H1 (cell line): ENCODE measurements around the gene LILRA1. TPM values are rescaled to one million over a fixed set of nuclear protein-coding genes. Genes with fewer than 3 reads are reported as not detected.

Experiments
- CTCF ChIA-PET: fragments of 300-600 bp; sonication (Branson Sonifier 250); formaldehyde crosslinking; loops from one replicate; lab custom pipeline; 2021; ENCODE audit not compliant: partially characterized antibody; lab: Charles Lee
- POLR2A ChIA-PET: fragments of 300-600 bp; sonication (Branson Sonifier 250); formaldehyde crosslinking; loops from one replicate; lab custom pipeline; 2021; ENCODE audit warnings: inconsistent platforms; ENCODE audit not compliant: partially characterized antibody; lab: Charles Lee
- DNase-seq, 2 experiments: peaks; one replicate each; pipeline versions ENCODE4 v3.0.0 to v3.0.0-alpha.2; 2010 to 2022; ENCODE audit warnings: low spot score in 2 of 2, low read depth in 1 of 2, mixed read lengths in 1 of 2
- FAIRE-seq: peaks from 2 replicates; lab custom pipeline; 2011; peaks lifted over from hg19 to GRCh38; lab: Jason Lieb, UNC
- H2AFZ ChIP-seq: 2 replicates; pipeline ENCODE4 v1.8.1; 2012; ENCODE audit warnings: low read length, inconsistent platforms
- H2AK5ac ChIP-seq: 2 replicates; pipeline ENCODE4 v1.6.1; 2013; ENCODE audit warnings: low read depth, low read length
- H2BK120ac ChIP-seq: replicated peaks from 2 replicates; pipeline ENCODE3; 2013; ENCODE audit warnings: low read depth, low read length, inconsistent platforms
- H2BK12ac ChIP-seq: 2 replicates; pipeline ENCODE4 v1.6.1; 2013; ENCODE audit warnings: low read depth, low read length
- H2BK15ac ChIP-seq: 2 replicates; pipeline ENCODE4 v1.6.1; 2013; ENCODE audit warnings: low read length
- H2BK20ac ChIP-seq: 2 replicates; pipeline ENCODE4 v1.6.1; 2013; ENCODE audit warnings: low read length
- H2BK5ac ChIP-seq: 2 replicates; pipeline ENCODE4 v1.6.1; 2013; ENCODE audit warnings: low read depth, low read length
- H3K14ac ChIP-seq: 2 replicates; pipeline ENCODE4 v1.6.1; 2013; ENCODE audit warnings: inconsistent platforms; ENCODE audit not compliant: insufficient read length
- H3K18ac ChIP-seq: 2 replicates; pipeline ENCODE4 v1.6.1; 2013; ENCODE audit warnings: low read length; ENCODE audit errors: extremely low read depth
- H3K23ac ChIP-seq: 2 replicates; pipeline ENCODE4 v1.6.1; 2013; ENCODE audit warnings: inconsistent platforms; ENCODE audit not compliant: insufficient read length
- H3K23me2 ChIP-seq: 2 replicates; pipeline ENCODE4 v1.6.1; 2013; ENCODE audit warnings: low read depth, low read length
- H3K27ac ChIP-seq: 2 replicates; pipeline ENCODE4 v1.6.1; 2011; ENCODE audit warnings: low read depth, low read length, inconsistent platforms
- H3K27me3 ChIP-seq, 4 experiments: replicated peaks in 1 of 4; 1 replicate in 1 of 4; 2 replicates in 3 of 4; pipeline versions ENCODE4 v1.6.1 to v1.8.1; 2011 to 2013; ENCODE audit warnings: low read length in 3 of 4, mild to moderate bottlenecking in 3 of 4, inconsistent platforms in 2 of 4, mixed read lengths in 2 of 4, moderate library complexity in 1 of 4; ENCODE audit not compliant: control insufficient read depth in 3 of 4, insufficient read depth in 3 of 4; ENCODE audit errors: extremely low read depth in 1 of 4
- H3K36me3 ChIP-seq, 4 experiments: 2 replicates each; pipeline versions ENCODE4 v1.6.1 to v1.8.1; 2011 to 2013; ENCODE audit warnings: mild to moderate bottlenecking in 4 of 4, low read length in 3 of 4, moderate library complexity in 2 of 4, control low read depth in 1 of 4, inconsistent platforms in 1 of 4; ENCODE audit not compliant: insufficient read depth in 4 of 4, control insufficient read depth in 2 of 4
- H3K4ac ChIP-seq: replicated peaks from 2 replicates; pipeline ENCODE3; 2013; ENCODE audit warnings: low read length, low read depth, mixed read lengths, inconsistent platforms; ENCODE audit not compliant: insufficient read length
- H3K4me1 ChIP-seq, 4 experiments: replicated peaks in 1 of 4; 1 replicate in 1 of 4; 2 replicates in 3 of 4; pipeline versions ENCODE4 v1.6.1 to v1.8.1; 2011 to 2013; ENCODE audit warnings: low read length in 3 of 4, inconsistent platforms in 2 of 4, mixed read lengths in 1 of 4; ENCODE audit not compliant: insufficient read depth in 4 of 4, control insufficient read depth in 3 of 4
- H3K4me2 ChIP-seq, 2 experiments: 2 replicates each; pipeline versions ENCODE4 v1.6.1 to v1.8.1; 2011 to 2013; ENCODE audit warnings: low read depth in 2 of 2, low read length in 2 of 2, control low read depth in 1 of 2, inconsistent platforms in 1 of 2, mild to moderate bottlenecking in 1 of 2; ENCODE audit not compliant: insufficient read depth in 1 of 2
- H3K4me3 ChIP-seq, 4 experiments: fragments of 200-600, 300-600 bp in 1 of 4; sonication (generic), shearing (Covaris generic), sonication (Bioruptor Twin) in 1 of 4; 2 replicates each; pipeline versions ENCODE4 v1.5.1 to v1.8.1; 2011 to 2016; ENCODE audit warnings: low read length in 4 of 4, low read depth in 3 of 4, control low read depth in 2 of 4, inconsistent platforms in 2 of 4, mild to moderate bottlenecking in 2 of 4, mixed read lengths in 1 of 4, moderate library complexity in 1 of 4; ENCODE audit not compliant: insufficient read depth in 2 of 4; ENCODE audit errors: extremely low read depth in 1 of 4
- H3K56ac ChIP-seq: replicated peaks from 2 replicates; pipeline ENCODE3; 2013; ENCODE audit warnings: low read depth, mild to moderate bottlenecking, mixed read lengths, low read length, inconsistent platforms; ENCODE audit not compliant: insufficient read length
- H3K79me1 ChIP-seq: 2 replicates; pipeline ENCODE4 v1.6.1; 2013; ENCODE audit warnings: low read depth, low read length, control low read depth
- H3K79me2 ChIP-seq, 2 experiments: 2 replicates each; pipeline versions ENCODE4 v1.6.1 to v1.8.1; 2012 to 2013; ENCODE audit warnings: low read length in 2 of 2, mild to moderate bottlenecking in 2 of 2, inconsistent platforms in 1 of 2; ENCODE audit not compliant: insufficient read depth in 2 of 2, control insufficient read depth in 1 of 2
- H3K9ac ChIP-seq, 4 experiments: replicated peaks in 1 of 4; 1 replicate in 1 of 4; 2 replicates in 3 of 4; pipeline versions ENCODE4 v1.6.1 to v1.8.1; 2011 to 2013; ENCODE audit warnings: low read depth in 3 of 4, low read length in 3 of 4, control low read depth in 2 of 4, mild to moderate bottlenecking in 2 of 4, moderate library complexity in 2 of 4, inconsistent platforms in 1 of 4; ENCODE audit errors: extremely low read depth in 1 of 4
- H3K9me3 ChIP-seq, 2 experiments: 2 replicates each; pipeline versions ENCODE4 v1.6.1 to v1.8.1; 2012 to 2013; ENCODE audit warnings: mild to moderate bottlenecking in 2 of 2, moderate library complexity in 2 of 2, control low read depth in 1 of 2, inconsistent platforms in 1 of 2, low read depth in 1 of 2, low read length in 1 of 2, mixed read lengths in 1 of 2; ENCODE audit not compliant: insufficient read depth in 2 of 2
- H4K20me1 ChIP-seq, 2 experiments: replicated peaks in 1 of 2; 2 replicates each; pipeline versions ENCODE3 to v1.8.1; 2011 to 2013; ENCODE audit warnings: inconsistent platforms in 2 of 2, low read length in 2 of 2, mild to moderate bottlenecking in 1 of 2; ENCODE audit not compliant: insufficient read depth in 2 of 2, control insufficient read depth in 1 of 2
- H4K5ac ChIP-seq: 2 replicates; pipeline ENCODE4 v1.6.1; 2013; ENCODE audit warnings: low read length, low read depth, mixed read lengths, inconsistent platforms; ENCODE audit not compliant: insufficient read length
- H4K8ac ChIP-seq: 2 replicates; pipeline ENCODE4 v1.8.0; 2013; ENCODE audit warnings: mild to moderate bottlenecking, moderate library complexity, low read length, inconsistent platforms; ENCODE audit not compliant: insufficient read depth; ENCODE audit errors: extremely low read depth
- H4K91ac ChIP-seq: replicated peaks from 2 replicates; pipeline ENCODE3; 2013; ENCODE audit warnings: low read length, mixed read lengths, inconsistent platforms; ENCODE audit not compliant: insufficient read length
- ASH2L ChIP-seq: fragments of 200-600, 300-600 bp; sonication (generic); IDR thresholded peaks from one replicate; pipeline ENCODE4 v1.7.1; 2017; ENCODE audit warnings: low read length
- FOSL1 ChIP-seq: IDR thresholded peaks from 2 replicates; pipeline ENCODE4 v1.6.1; 2011; ENCODE audit warnings: mild to moderate bottlenecking, low read depth, low read length, moderate library complexity; ENCODE audit not compliant: insufficient read depth
- PHF8 ChIP-seq: fragments of 200-600 bp; sonication (generic); conservative IDR thresholded peaks from 2 replicates; pipeline ENCODE4 v1.7.1; 2012; ENCODE audit warnings: low read depth, mild to moderate bottlenecking, inconsistent platforms, low read length, moderate library complexity
- RBBP5 ChIP-seq: IDR thresholded peaks from 2 replicates; pipeline ENCODE4 v1.7.1; 2012; ENCODE audit warnings: low read depth, mild to moderate bottlenecking, inconsistent platforms, low read length, moderate library complexity, borderline replicate concordance
- SP4 ChIP-seq: IDR thresholded peaks from 2 replicates; pipeline ENCODE4 v1.6.1; 2012; ENCODE audit warnings: low read length, inconsistent platforms
- SRF ChIP-seq: IDR thresholded peaks from 2 replicates; pipeline ENCODE4 v1.6.1; 2011; ENCODE audit warnings: mild to moderate bottlenecking, low read depth, low read length, moderate library complexity
- WGBS, 2 experiments: shearing (Covaris generic) in 1 of 2; methylation state at CpG; one replicate each; pipeline versions ENCODE4 v1.1.6 to v1.1.7; 2013 to 2015; ENCODE audit warnings: low lambda C conversion rate in 2 of 2, mixed read lengths in 2 of 2, inconsistent platforms in 1 of 2, low coverage in 1 of 2, missing lambda C conversion rate in 1 of 2; ENCODE audit not compliant: insufficient replicate concordance in 2 of 2, insufficient coverage in 1 of 2, insufficient read length in 1 of 2; ENCODE audit errors: extremely low coverage in 1 of 2, missing lambda C conversion rate in 1 of 2; 5-methylcytosine and 5-hydroxymethylcytosine counted together
- polyA plus RNA-seq, 7 experiments: library from polyadenylated mRNA; depleted of rRNA in 3 of 7; stranded (reverse) in 5 of 7; unstranded in 2 of 7; fragments of >200 nt in 5 of 7; fragments of 200-250 nt in 2 of 7; gene quantifications; 1 replicate in 5 of 7; 2 replicates in 1 of 7; 4 replicates in 1 of 7; pipeline versions ENCODE4 v1.2.1 to v1.2.3, GENCODE V29; 2011 to 2013; ENCODE audit warnings: missing spikeins in 2 of 7, mixed read lengths in 2 of 7
- total RNA-seq: library from RNA; stranded (reverse); fragmentation: NEBNext Ultra II Directional; extraction: Animal tissue kit (Norgen Biotek cat#: 25700); gene quantifications from 2 replicates; pipeline ENCODE4 v1.2.1, GENCODE V29; 2021
- TF ChIP-seq, protein P1 (sequence below): IDR thresholded peaks from 2 replicates; pipeline ENCODE4 v1.6.1; 2012; ENCODE audit warnings: inconsistent platforms
- TF ChIP-seq, protein P2 (sequence below), 3 experiments: IDR thresholded peaks; 1 replicate in 2 of 3; 2 replicates in 1 of 3; pipeline versions ENCODE4 v1.5.1 to v1.6.1; 2011; ENCODE audit warnings: low read length in 3 of 3, mild to moderate bottlenecking in 3 of 3, inconsistent platforms in 2 of 3, low read depth in 1 of 3, moderate library complexity in 1 of 3; ENCODE audit not compliant: insufficient read depth in 1 of 3; ENCODE audit errors: control extremely low read depth in 1 of 3
- TF ChIP-seq, protein P3 (sequence below): IDR thresholded peaks from 2 replicates; pipeline ENCODE4 v1.6.1; 2011; ENCODE audit warnings: low read depth, mild to moderate bottlenecking, low read length; ENCODE audit not compliant: insufficient read depth

The LILRA1 gene
- total and polyA plus RNA-seq, 2 of the 8 experiments (the other 6 are each of a cell fraction or from before 2014, with no cell fraction given) = not detected

DNA sequence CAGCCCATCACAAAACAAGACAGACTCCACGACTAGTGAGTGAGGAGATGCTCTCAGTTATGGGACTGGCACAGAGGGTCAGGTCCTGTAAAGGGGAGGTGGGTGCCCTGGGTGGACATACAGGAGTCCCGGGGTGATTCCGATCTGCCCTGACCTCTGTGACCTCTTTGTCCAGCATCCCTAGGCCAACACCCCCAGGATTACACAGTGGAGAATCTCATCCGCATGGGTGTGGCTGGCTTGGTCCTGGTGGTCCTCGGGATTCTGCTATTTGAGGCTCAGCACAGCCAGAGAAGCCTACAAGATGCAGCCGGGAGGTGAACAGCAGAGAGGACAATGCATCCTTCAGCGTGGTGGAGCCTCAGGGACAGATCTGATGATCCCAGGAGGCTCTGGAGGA is 6.4 kb upstream of the LILRA1 start:
- Histone ChIP-seq H3K79me2 (no peaks in the 10 kb centered on the region), H3K14ac (no peak overlapping the region), H2AFZ (no peak overlapping the region), H3K36me3 (no peaks in the 10 kb centered on the region), H2BK5ac (no peak overlapping the region), H3K4me3 (no peak overlapping the region), H3K79me1 (no peaks in the 10 kb centered on the region), H3K9me3 (peaks cover 56 to 77% of the 10 kb centered on the region in 2 experiments), H3K18ac (no peak overlapping the region), H2BK12ac (no peak overlapping the region), H3K4me2 (no peak overlapping the region), H3K4me1 (no peaks in the 10 kb centered on the region), H2BK20ac (no peak overlapping the region), H3K56ac (no peak overlapping the region), H4K8ac (no peak overlapping the region), H4K5ac (no peak overlapping the region), H3K9ac (no peak overlapping the region), H2AK5ac (no peak overlapping the region), H3K4ac (no peak overlapping the region), H2BK120ac (no peak overlapping the region), H3K27ac (no peak overlapping the region), H3K27me3 (no peaks in the 10 kb centered on the region; a peak in 1 of 7 replicates), H3K23ac (no peak overlapping the region), H4K20me1 (no peaks in the 10 kb centered on the region), H2BK15ac (no peak overlapping the region), H3K23me2 (no peaks in the 10 kb centered on the region), H4K91ac (no peak overlapping the region)
- FAIRE-seq (no peak), DNase-seq (no peak)
- ChIA-PET CTCF (no interaction called here), POLR2A (no interaction called here)
- TF ChIP-seq SRF (no peak), SP4 (no peak), FOSL1 (no peak), ASH2L (no peak), PHF8 (no peak), RBBP5 (no peak)
- TF ChIP-seq, protein P1, sequence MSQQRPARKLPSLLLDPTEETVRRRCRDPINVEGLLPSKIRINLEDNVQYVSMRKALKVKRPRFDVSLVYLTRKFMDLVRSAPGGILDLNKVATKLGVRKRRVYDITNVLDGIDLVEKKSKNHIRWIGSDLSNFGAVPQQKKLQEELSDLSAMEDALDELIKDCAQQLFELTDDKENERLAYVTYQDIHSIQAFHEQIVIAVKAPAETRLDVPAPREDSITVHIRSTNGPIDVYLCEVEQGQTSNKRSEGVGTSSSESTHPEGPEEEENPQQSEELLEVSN = no peak
- TF ChIP-seq, protein P2, sequence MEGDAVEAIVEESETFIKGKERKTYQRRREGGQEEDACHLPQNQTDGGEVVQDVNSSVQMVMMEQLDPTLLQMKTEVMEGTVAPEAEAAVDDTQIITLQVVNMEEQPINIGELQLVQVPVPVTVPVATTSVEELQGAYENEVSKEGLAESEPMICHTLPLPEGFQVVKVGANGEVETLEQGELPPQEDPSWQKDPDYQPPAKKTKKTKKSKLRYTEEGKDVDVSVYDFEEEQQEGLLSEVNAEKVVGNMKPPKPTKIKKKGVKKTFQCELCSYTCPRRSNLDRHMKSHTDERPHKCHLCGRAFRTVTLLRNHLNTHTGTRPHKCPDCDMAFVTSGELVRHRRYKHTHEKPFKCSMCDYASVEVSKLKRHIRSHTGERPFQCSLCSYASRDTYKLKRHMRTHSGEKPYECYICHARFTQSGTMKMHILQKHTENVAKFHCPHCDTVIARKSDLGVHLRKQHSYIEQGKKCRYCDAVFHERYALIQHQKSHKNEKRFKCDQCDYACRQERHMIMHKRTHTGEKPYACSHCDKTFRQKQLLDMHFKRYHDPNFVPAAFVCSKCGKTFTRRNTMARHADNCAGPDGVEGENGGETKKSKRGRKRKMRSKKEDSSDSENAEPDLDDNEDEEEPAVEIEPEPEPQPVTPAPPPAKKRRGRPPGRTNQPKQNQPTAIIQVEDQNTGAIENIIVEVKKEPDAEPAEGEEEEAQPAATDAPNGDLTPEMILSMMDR (IDR thresholded peaks at IDR 0.05; ENCODE audit: control extremely low read depth in 1 of 3, insufficient read depth in 1 of 3, low read depth in 1 of 3, low read length in 3 of 3) = no peak
- TF ChIP-seq, protein P3, sequence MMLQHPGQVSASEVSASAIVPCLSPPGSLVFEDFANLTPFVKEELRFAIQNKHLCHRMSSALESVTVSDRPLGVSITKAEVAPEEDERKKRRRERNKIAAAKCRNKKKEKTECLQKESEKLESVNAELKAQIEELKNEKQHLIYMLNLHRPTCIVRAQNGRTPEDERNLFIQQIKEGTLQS = no peak
- 56% methylated on average over 7 of the region's 7 CpGs; no CpG with 5 or more reads in 1 of the 2 experiments for WGBS, 2 experiments
